NCI-H187 (cell line): ENCODE measurements around the gene ZNF248.
"Not testable (repeated sequence)": the region's sequence is repeated elsewhere in the genome, so short reads cannot be mapped to it uniquely, and the experiment has no call there.

Source experiments
- DNase-seq, 2 experiments: peaks; one replicate each; lab custom pipeline; 2025; lab: John Stamatoyannopoulos, UW

Gene ZNF248

GRCh38 chr10:37857287-37858211 lies at the start of gene ZNF248:
TSS of gene ZNF248 (minus strand) at chr10:37857610. CDS start at chr10:37856310, 1,300 bp downstream.
- DNase-seq = peak; percentile 79 to 82

- no peak for DNase-seq
Observed at GRCh38 chr10:37906382-37906781, 49.0 kb upstream of the ZNF248 start.

- DNase-seq = no peak
Observed at GRCh38 chr10:37896436-37896835, 39.0 kb upstream of the ZNF248 start.

- DNase-seq = no peak
Observed at GRCh38 chr10:37895674-37896073, 38.3 kb upstream of the ZNF248 start.

- DNase-seq = no peak
Observed at GRCh38 chr10:37885850-37886249, 28.4 kb upstream of the ZNF248 start.

- no peak for DNase-seq
Observed at GRCh38 chr10:37872955-37873354, 15.5 kb upstream of the ZNF248 start.

- DNase-seq = no peak
Observed at GRCh38 chr10:37872283-37872682, 14.9 kb upstream of the ZNF248 start.

GRCh38 chr10:37871568-37872251 lies 14.3 kb upstream of the ZNF248 start:
- DNase-seq = no peak

GRCh38 chr10:37871143-37871542 lies 13.7 kb upstream of the ZNF248 start:
- no peak for DNase-seq

- no peak for DNase-seq
Observed at GRCh38 chr10:37868796-37869195, 11.4 kb upstream of the ZNF248 start.

GRCh38 chr10:37865957-37866803 lies 8.8 kb upstream of the ZNF248 start:
- DNase-seq = no peak

GRCh38 chr10:37865264-37865663 lies 7.9 kb upstream of the ZNF248 start:
- DNase-seq = no peak

- no peak for DNase-seq
Observed at GRCh38 chr10:37860494-37861190, 3.2 kb upstream of the ZNF248 start.

- not testable (repeated sequence) for DNase-seq
Observed at GRCh38 chr10:37859270-37859669, 1.9 kb upstream of the ZNF248 start.

- DNase-seq = no peak
Observed at GRCh38 chr10:37856881-37857286, 526 bp downstream of the ZNF248 start.

GRCh38 chr10:37855636-37856035 lies 1.8 kb downstream of the ZNF248 start:
- no peak for DNase-seq

GRCh38 chr10:37854626-37855025 lies 2.8 kb downstream of the ZNF248 start:
- no peak for DNase-seq

GRCh38 chr10:37844644-37845043 lies 12.8 kb downstream of the ZNF248 start:
- DNase-seq = no peak

GRCh38 chr10:37839243-37839642 lies 18.2 kb downstream of the ZNF248 start:
- DNase-seq = no peak

- DNase-seq = no peak
Observed at GRCh38 chr10:37831495-37832333, 25.7 kb downstream of the ZNF248 start.

GRCh38 chr10:37826806-37827205 lies 30.6 kb downstream of the ZNF248 start:
- DNase-seq = no peak
